Measurements from ENCODE around the gene ACTG2.
"Not testable (repeated sequence)": the region's sequence is repeated elsewhere in the genome, so short reads cannot be mapped to it uniquely, and the experiment has no call there.

The ACTG2 gene

GRCh38 chr2:73939419-73939818, 46.6 kb downstream of the ACTG2 start:
- H3K27ac ChIP-seq, result no peak overlapping the region
- TF ChIP-seq ZFX (IDR thresholded peaks at IDR 0.05), result no peak
- no peak for TF ChIP-seq CTCF (conservative IDR thresholded peaks at IDR 0.05)

DNA sequence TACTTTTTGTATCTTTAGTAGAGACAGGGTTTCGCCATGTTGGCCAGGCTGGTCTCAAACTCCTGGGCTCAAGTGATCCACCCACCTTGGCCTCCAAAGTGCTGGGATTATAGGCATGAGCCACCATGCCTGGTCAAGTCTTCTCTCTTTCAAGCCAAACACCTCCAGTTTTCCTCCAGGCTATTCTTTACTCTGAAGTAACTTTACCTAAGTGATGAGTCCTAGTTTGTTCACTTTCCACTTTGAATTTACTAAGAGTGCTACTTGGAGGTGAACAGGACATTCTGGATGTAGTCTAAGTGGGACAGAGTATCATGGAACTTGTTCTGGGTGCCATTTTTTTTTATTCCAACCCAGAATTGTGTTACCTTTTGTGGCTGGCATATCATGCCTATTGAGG, 47.3 kb downstream of the ACTG2 start:
- not testable (repeated sequence) for H3K27ac ChIP-seq

DNA sequence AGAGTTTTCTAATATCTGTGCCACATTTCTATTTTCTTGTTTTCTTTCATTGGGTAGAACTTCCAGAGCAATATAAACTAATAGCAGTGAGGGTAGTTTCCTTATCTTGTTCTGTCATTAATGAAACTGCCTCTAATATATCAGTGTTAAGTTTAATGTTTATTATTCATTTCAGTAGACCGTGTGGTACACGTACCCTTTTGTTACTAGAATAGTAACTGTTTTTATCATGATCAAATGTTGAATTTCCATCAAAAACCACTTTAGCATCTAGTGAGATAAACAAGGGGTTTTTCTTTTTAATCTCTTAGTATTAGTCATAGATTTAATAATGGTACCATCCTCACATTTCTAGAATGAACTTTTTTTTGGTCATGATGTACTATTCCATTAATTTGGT, 49.9 kb downstream of the ACTG2 start:
- no peak overlapping the region for H3K27ac ChIP-seq
- TF ChIP-seq ZFX (IDR thresholded peaks at IDR 0.05), result no peak
- no peak for TF ChIP-seq CTCF (conservative IDR thresholded peaks at IDR 0.05)

- TF ChIP-seq ZFX (IDR thresholded peaks at IDR 0.05), result no peak
- H3K27ac ChIP-seq, result no peak overlapping the region
Observed at GRCh38 chr2:73944714-73945113, 51.9 kb downstream of the ACTG2 start.

DNA sequence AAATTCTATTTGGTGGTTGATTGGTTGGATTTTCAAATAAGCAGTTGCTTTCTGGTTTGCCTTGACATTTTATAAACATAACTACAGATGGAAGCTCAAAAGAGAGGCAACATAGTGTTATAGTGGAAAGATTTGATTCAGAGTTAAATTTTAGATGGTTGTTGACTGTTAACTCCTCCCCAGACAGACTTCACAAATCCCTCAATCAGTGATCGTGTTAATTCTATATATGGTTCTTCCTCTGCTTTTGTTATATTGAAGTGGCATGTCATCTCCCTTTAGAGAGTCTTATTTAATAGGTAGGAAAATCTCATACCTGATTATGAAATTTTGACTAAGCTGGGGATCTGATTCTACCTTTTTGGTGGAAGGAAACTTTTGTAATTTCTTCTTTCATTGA, 53.4 kb downstream of the ACTG2 start:
- no peak for TF ChIP-seq CTCF (conservative IDR thresholded peaks at IDR 0.05)
- TF ChIP-seq ZFX (IDR thresholded peaks at IDR 0.05), result no peak
- no peak overlapping the region for H3K27ac ChIP-seq

GRCh38 chr2:73946666-73947065, 53.9 kb downstream of the ACTG2 start:
- no peak overlapping the region for H3K27ac ChIP-seq
- no peak for TF ChIP-seq ZFX (IDR thresholded peaks at IDR 0.05)
- TF ChIP-seq CTCF (conservative IDR thresholded peaks at IDR 0.05), result no peak

DNA sequence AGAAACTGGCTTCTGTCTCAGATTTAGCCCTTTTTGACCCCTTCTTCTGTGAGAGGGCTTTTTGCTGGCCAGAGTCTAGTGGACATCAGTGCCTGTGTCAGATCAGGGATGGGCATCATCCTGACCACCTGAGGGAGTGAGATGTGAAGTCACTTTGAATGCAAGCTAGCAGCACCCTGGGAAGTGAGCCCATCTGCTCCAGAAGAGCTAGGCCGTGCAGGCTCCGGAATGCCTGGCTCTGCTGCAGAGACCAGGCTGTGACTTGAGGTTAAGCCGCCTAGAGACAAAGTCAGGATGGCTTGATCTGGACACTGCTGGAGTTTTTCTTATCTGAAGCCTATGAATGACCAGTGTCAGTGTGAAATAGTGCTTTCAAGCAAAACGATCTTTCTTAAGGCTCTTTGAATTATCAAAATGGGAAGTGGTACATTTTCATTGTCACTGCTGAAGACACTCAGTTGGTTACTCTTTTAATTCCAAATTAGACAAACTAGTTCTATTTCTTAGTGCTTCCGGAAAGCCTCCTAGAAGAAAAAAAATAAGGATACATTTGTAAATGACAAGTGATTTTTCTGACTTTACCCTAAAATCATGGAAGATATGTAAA, 54.7 kb downstream of the ACTG2 start:
- H3K27ac ChIP-seq, result no peak overlapping the region
- TF ChIP-seq ZFX (IDR thresholded peaks at IDR 0.05) (no peak), CTCF (conservative IDR thresholded peaks at IDR 0.05) (no peak)

- no peak for TF ChIP-seq ZFX (IDR thresholded peaks at IDR 0.05)
- no peak for TF ChIP-seq CTCF (conservative IDR thresholded peaks at IDR 0.05)
- H3K27ac ChIP-seq, result no peak overlapping the region
Observed at GRCh38 chr2:73949802-73950201, 57.0 kb downstream of the ACTG2 start.

All from C4-2B (cell line).